Measurements from ENCODE around the gene RAB9A. TPM values are rescaled to one million over a fixed set of nuclear protein-coding genes. Genes with fewer than 3 reads are reported as not detected.

The RAB9A gene
- total and polyA plus RNA-seq, 9 of the 15 experiments (the other 6 are each of a cell fraction or from before 2014, with no cell fraction given) = 13.5 to 20.8 (median 17.7) TPM

GRCh38 chrX:13734278-13735172 lies 45.6 kb downstream of the RAB9A start, which contains the start of the genes OFD1 and TRAPPC2 (continued):
- TF ChIP-seq ZFP91 (CRISPR knock-in tag; IDR thresholded peaks at IDR 0.05) = no peak
- TF ChIP-seq SMARCC2 (IDR thresholded peaks at IDR 0.05; ENCODE audit: low read depth) = no peak
- no peak for TF ChIP-seq MED1 (CRISPR knock-in tag; IDR thresholded peaks at IDR 0.05; ENCODE audit: borderline replicate concordance)
- no peak for TF ChIP-seq TCF7L2 (IDR thresholded peaks at IDR 0.05; ENCODE audit: low read depth, low read length)
- no peak for TF ChIP-seq MLX (CRISPR knock-in tag; conservative IDR thresholded peaks at IDR 0.05)
- peak; percentile 72 for TF ChIP-seq POLR2H (tag; IDR thresholded peaks at IDR 0.05; ENCODE audit: low read depth)
- TF ChIP-seq CHCHD3 (CRISPR knock-in tag; IDR thresholded peaks at IDR 0.05) = no peak
- TF ChIP-seq XRCC5 (IDR thresholded peaks at IDR 0.05; ENCODE audit: low read depth, low read length) = no peak
- no peak for TF ChIP-seq ATF1 (CRISPR knock-in tag; IDR thresholded peaks at IDR 0.05)
- TF ChIP-seq ATF1 (tag; IDR thresholded peaks at IDR 0.05) = peak; percentile 66
- peak; percentile 79 for TF ChIP-seq HMBOX1 (IDR thresholded peaks at IDR 0.05)
- no peak for TF ChIP-seq ZBTB49 (CRISPR knock-in tag; IDR thresholded peaks at IDR 0.05; ENCODE audit: borderline replicate concordance)
- TF ChIP-seq FOSL1 (tag; conservative IDR thresholded peaks at IDR 0.05) = no peak
- TF ChIP-seq SMARCA4 (IDR thresholded peaks at IDR 0.05) = no peak
- TF ChIP-seq FOXA3 (CRISPR knock-in tag; conservative IDR thresholded peaks at IDR 0.05 in 1 of 2, IDR thresholded peaks at IDR 0.05 in 1 of 2) = no peak
- peak; percentile 53 for TF ChIP-seq CXXC5 (CRISPR knock-in tag; IDR thresholded peaks at IDR 0.05)
- TF ChIP-seq IRF1 (CRISPR knock-in tag; IDR thresholded peaks at IDR 0.05; ENCODE audit: borderline replicate concordance) = no peak
- TF ChIP-seq ZNF408 (CRISPR knock-in tag; IDR thresholded peaks at IDR 0.05; ENCODE audit: low read depth) = no peak
- TF ChIP-seq CC2D1A (IDR thresholded peaks at IDR 0.05) = 0 out of 2 replicates have a peak, but pooled peaks have one; percentile 14
- TF ChIP-seq HNRNPUL1 (IDR thresholded peaks at IDR 0.05; ENCODE audit: low read length) = no peak
